SK-N-SH treated with all-trans-retinoic acid at 6 μM for 48 hours (cell line): ENCODE data around the gene PGLYRP2.

Source experiments
- ATAC-seq: fragments of 200-7000 bp; cut with Tn5 transposase; 3 replicates; pipeline ENCODE4 v1.9.1; 2020; ENCODE audit warnings: mild to moderate bottlenecking, moderate library complexity
- ARNTL ChIP-seq: fragments of 450-650 bp; formaldehyde crosslinking; IDR thresholded peaks from 2 replicates; pipeline ENCODE4 v1.5.0; 2020; ENCODE audit warnings: low read depth, mild to moderate bottlenecking, moderate library complexity, borderline replicate concordance
- BACH2 ChIP-seq: fragments of 250-450 bp; sonication (Bioruptor Pico); IDR thresholded peaks from 2 replicates; pipeline ENCODE4 v1.9.0; 2021; ENCODE audit warnings: mild to moderate bottlenecking, borderline replicate concordance
- CSDC2 ChIP-seq: fragments of 250-450 bp; sonication (Bioruptor Pico); IDR thresholded peaks from 2 replicates; pipeline ENCODE4 v1.5.0; 2020; ENCODE audit warnings: mild to moderate bottlenecking, moderate library complexity
- CSRNP3 ChIP-seq: fragments of 250-450 bp; sonication (Bioruptor Pico); IDR thresholded peaks from 2 replicates; pipeline ENCODE4 v1.5.1; 2021; ENCODE audit warnings: mild to moderate bottlenecking, moderate library complexity
- ESRRG ChIP-seq: fragments of 250-450 bp; sonication (Bioruptor Pico); IDR thresholded peaks from 2 replicates; pipeline ENCODE4 v1.6.1; 2021; ENCODE audit warnings: mild to moderate bottlenecking
- ISL1 ChIP-seq: fragments of 250-450 bp; sonication (Bioruptor Pico); IDR thresholded peaks from 2 replicates; pipeline ENCODE4 v2.1.2; 2022; ENCODE audit warnings: mild to moderate bottlenecking, moderate library complexity
- PPARA ChIP-seq: fragments of 250-450 bp; sonication (Bioruptor Pico); IDR thresholded peaks from 2 replicates; pipeline ENCODE4 v1.5.0; 2020; ENCODE audit warnings: mild to moderate bottlenecking, borderline replicate concordance
- RARB ChIP-seq: fragments of 250-450 bp; sonication (Bioruptor Pico); IDR thresholded peaks from 2 replicates; pipeline ENCODE4 v1.8.0; 2021; ENCODE audit warnings: mild to moderate bottlenecking, moderate library complexity
- SNAI2 ChIP-seq: fragments of 250-450 bp; sonication (Bioruptor Pico); IDR thresholded peaks from 2 replicates; pipeline ENCODE4 v1.5.0; 2020; ENCODE audit warnings: mild to moderate bottlenecking, moderate library complexity
- TOX ChIP-seq: fragments of 250-450 bp; sonication (Bioruptor Pico); IDR thresholded peaks from 2 replicates; pipeline ENCODE4 v1.8.0; 2021; ENCODE audit warnings: mild to moderate bottlenecking, moderate library complexity, borderline replicate concordance
- TSHZ2 ChIP-seq: fragments of 250-450 bp; sonication (Bioruptor Pico); IDR thresholded peaks from 2 replicates; pipeline ENCODE4 v1.5.0; 2020; ENCODE audit warnings: mild to moderate bottlenecking, moderate library complexity
- ZC3H10 ChIP-seq: fragments of 250-450 bp; sonication (Bioruptor Pico); IDR thresholded peaks from 2 replicates; pipeline ENCODE4 v1.5.1; 2021; ENCODE audit warnings: mild to moderate bottlenecking, moderate library complexity
- ZFP3 ChIP-seq: fragments of 250-450 bp; sonication (Bioruptor Pico); IDR thresholded peaks from 2 replicates; pipeline ENCODE4 v1.5.0; 2020; ENCODE audit warnings: mild to moderate bottlenecking, moderate library complexity
- ZFP30 ChIP-seq: fragments of 450-650 bp; formaldehyde crosslinking; IDR thresholded peaks from 2 replicates; pipeline ENCODE4 v1.5.0; 2022; ENCODE audit warnings: mild to moderate bottlenecking, moderate library complexity
- ZNF565 ChIP-seq: fragments of 450-650 bp; formaldehyde crosslinking; conservative IDR thresholded peaks from 2 replicates; pipeline ENCODE4 v1.5.0; 2020; ENCODE audit warnings: low read depth, mild to moderate bottlenecking, moderate library complexity
- ZNF70 ChIP-seq: fragments of 450-650 bp; formaldehyde crosslinking; IDR thresholded peaks from 2 replicates; pipeline ENCODE4 v1.5.0; 2020; ENCODE audit warnings: mild to moderate bottlenecking, moderate library complexity
- ZNF8 ChIP-seq: fragments of 450-650 bp; formaldehyde crosslinking; IDR thresholded peaks from 2 replicates; pipeline ENCODE4 v1.5.0; 2020; ENCODE audit warnings: mild to moderate bottlenecking, moderate library complexity
- TF ChIP-seq, protein P1 (sequence below): fragments of 250-450 bp; sonication (Bioruptor Pico); IDR thresholded peaks from 2 replicates; pipeline ENCODE4 v1.5.1; 2020; ENCODE audit warnings: low read depth, mild to moderate bottlenecking, moderate library complexity
- TF ChIP-seq, protein P2 (sequence below): fragments of 250-450 bp; sonication (Bioruptor Pico); IDR thresholded peaks from 2 replicates; pipeline ENCODE4 v1.8.0; 2020; ENCODE audit warnings: mild to moderate bottlenecking, moderate library complexity, borderline replicate concordance

PGLYRP2 gene

GRCh38 chr19:15456871-15457700 is 22.2 kb downstream of the PGLYRP2 start:
- TF ChIP-seq ZNF565 (CRISPR knock-in tag) (no peak), ISL1 (CRISPR knock-in tag) (no peak), SNAI2 (CRISPR knock-in tag) (no peak), TSHZ2 (CRISPR knock-in tag) (no peak)
- TF ChIP-seq, protein P1, sequence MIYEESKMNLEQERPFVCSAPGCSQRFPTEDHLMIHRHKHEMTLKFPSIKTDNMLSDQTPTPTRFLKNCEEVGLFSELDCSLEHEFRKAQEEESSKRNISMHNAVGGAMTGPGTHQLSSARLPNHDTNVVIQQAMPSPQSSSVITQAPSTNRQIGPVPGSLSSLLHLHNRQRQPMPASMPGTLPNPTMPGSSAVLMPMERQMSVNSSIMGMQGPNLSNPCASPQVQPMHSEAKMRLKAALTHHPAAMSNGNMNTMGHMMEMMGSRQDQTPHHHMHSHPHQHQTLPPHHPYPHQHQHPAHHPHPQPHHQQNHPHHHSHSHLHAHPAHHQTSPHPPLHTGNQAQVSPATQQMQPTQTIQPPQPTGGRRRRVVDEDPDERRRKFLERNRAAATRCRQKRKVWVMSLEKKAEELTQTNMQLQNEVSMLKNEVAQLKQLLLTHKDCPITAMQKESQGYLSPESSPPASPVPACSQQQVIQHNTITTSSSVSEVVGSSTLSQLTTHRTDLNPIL (CRISPR knock-in tag): no peak
- no peak for ATAC-seq

DNA sequence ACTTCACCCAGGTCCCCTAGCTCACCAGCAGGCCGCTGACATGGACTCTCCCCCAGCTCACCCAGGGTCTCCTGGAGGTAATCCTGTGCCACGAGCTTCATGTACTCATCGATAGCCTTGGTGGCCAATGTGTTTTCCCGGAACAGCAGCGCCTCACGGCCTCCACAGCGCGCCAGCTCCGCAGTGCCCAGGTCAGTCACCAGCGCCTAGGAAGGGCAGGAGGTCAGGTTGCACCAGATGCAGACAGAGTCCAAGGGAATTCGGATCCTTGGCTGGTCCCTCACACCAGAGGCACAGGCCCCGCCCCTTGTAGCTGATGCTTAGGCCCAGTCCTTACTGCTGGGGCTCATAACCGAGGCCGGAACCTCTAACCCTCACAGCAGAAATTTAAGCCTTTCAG is 22.9 kb downstream of the PGLYRP2 start:
- ATAC-seq: no peak
- TF ChIP-seq RARB (CRISPR knock-in tag) (no peak), CSDC2 (no peak), ZFP30 (CRISPR knock-in tag) (no peak), ZNF565 (CRISPR knock-in tag) (no peak), ZNF70 (no peak), ZNF8 (CRISPR knock-in tag) (no peak), ARNTL (CRISPR knock-in tag) (no peak), CSRNP3 (CRISPR knock-in tag) (no peak), ISL1 (CRISPR knock-in tag) (no peak), BACH2 (CRISPR knock-in tag) (no peak), ZFP3 (CRISPR knock-in tag) (no peak), TOX (CRISPR knock-in tag) (no peak), ESRRG (CRISPR knock-in tag) (no peak), SNAI2 (CRISPR knock-in tag) (no peak)
- TF ChIP-seq, protein P2, sequence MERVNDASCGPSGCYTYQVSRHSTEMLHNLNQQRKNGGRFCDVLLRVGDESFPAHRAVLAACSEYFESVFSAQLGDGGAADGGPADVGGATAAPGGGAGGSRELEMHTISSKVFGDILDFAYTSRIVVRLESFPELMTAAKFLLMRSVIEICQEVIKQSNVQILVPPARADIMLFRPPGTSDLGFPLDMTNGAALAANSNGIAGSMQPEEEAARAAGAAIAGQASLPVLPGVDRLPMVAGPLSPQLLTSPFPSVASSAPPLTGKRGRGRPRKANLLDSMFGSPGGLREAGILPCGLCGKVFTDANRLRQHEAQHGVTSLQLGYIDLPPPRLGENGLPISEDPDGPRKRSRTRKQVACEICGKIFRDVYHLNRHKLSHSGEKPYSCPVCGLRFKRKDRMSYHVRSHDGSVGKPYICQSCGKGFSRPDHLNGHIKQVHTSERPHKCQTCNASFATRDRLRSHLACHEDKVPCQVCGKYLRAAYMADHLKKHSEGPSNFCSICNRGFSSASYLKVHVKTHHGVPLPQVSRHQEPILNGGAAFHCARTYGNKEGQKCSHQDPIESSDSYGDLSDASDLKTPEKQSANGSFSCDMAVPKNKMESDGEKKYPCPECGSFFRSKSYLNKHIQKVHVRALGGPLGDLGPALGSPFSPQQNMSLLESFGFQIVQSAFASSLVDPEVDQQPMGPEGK (CRISPR knock-in tag): no peak
- TF ChIP-seq, protein P1 (CRISPR knock-in tag): no peak

DNA sequence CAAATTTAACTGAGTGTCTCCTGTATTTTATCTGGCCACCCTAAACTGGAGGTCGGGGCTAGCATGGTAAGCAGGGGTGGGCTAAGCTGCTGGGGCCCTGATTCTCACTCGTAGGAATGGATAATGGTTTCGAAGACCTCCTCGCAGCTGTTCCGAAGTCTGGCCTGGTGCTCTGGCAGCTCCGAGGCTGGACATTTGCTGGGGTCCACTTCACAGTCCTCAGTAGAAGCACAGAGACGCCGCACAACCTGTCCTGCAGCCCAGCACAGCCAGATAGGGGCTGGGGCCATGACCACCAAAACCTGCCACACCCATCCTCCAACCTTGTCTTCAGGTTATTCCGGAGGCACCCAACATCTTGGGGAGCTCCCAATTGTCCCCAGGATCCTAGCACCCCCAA is 23.3 kb downstream of the PGLYRP2 start:
- TF ChIP-seq TSHZ2 (CRISPR knock-in tag) (no peak), ZNF565 (CRISPR knock-in tag) (no peak), ARNTL (CRISPR knock-in tag) (no peak), TOX (CRISPR knock-in tag) (no peak), PPARA (CRISPR knock-in tag) (no peak), ESRRG (CRISPR knock-in tag) (no peak), ZC3H10 (CRISPR knock-in tag) (no peak), ZNF70 (no peak)
- TF ChIP-seq, all 23 proteins: peak for 0
- ATAC-seq: no peak
